Measurements from ENCODE around the gene MYH1. TPM values are rescaled to one million over a fixed set of nuclear protein-coding genes. Genes with fewer than 3 reads are reported as not detected.
"Not testable (repeated sequence)": the region's sequence is repeated elsewhere in the genome, so short reads cannot be mapped to it uniquely, and the experiment has no call there.

Gene MYH1
- not detected in 2 replicates for total RNA-seq

GRCh38 chr17:10518271-10519037 is at the start of gene MYH1:
MYH1 (minus strand) TSS chr17:10518542; CDS start chr17:10516642, 1,900 bp downstream.
- intact Hi-C loops (cut with micrococcal nuclease), result no loop called here
- no peak for DNase-seq
- no peaks in the 10 kb centered on the region for H3K27me3 Mint-ChIP-seq
- H3K4me3 Mint-ChIP-seq, result no peak within 1 kb of the TSS
- no peaks in the 10 kb centered on the region for H3K9me3 Mint-ChIP-seq
- H3K4me1 Mint-ChIP-seq, result no peaks in the 10 kb centered on the region
- no peak within 1 kb of the TSS for H3K27ac Mint-ChIP-seq
- H3K36me3 Mint-ChIP-seq (ENCODE audit: low read depth), result no peaks in the 10 kb centered on the region

DNA sequence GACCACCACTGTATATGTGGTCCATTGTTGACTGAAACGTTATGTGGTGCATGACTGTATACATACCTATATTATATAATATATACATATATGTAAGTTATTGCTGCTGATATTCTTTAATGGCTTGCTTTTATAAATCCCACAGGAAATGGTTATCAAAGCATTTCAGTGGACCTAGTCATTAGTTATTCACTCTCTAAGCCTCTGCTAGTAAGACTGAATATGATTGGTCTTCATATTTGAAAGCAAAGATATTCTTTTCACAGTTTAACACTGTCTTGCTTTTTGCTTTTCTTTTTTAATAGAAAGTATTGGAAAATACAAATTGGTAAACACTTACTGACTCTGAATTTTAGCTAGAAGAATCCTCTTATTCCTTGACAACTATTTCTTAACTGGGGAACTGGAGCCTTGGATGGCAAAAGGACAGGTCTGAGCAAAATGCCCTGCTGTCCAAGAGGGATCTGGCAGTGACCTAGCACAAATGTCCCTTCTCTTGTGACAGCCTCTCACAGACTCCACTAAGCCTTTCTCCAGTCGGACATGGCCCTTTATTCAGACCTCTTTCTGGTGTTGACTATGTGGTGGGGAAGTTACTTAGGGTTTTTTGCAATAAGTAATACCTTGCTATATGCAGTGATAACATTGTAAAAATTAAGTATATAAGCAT is 45.8 kb upstream of the MYH1 start:
- no peaks in the 10 kb centered on the region for H3K36me3 Mint-ChIP-seq (ENCODE audit: low read depth)
- H3K27ac Mint-ChIP-seq, result no peak overlapping the region
- no peaks in the 10 kb centered on the region for H3K4me1 Mint-ChIP-seq
- no peaks in the 10 kb centered on the region for H3K9me3 Mint-ChIP-seq
- DNase-seq, result no peak
- H3K4me3 Mint-ChIP-seq, result no peak overlapping the region
- intact Hi-C loops (cut with micrococcal nuclease), result no loop called here
- peaks cover 1% of the 10 kb centered on the region for H3K27me3 Mint-ChIP-seq

GRCh38 chr17:10558049-10558448 is 39.7 kb upstream of the MYH1 start:
- no peaks in the 10 kb centered on the region for H3K9me3 Mint-ChIP-seq
- no peaks in the 10 kb centered on the region for H3K27me3 Mint-ChIP-seq
- no peak for DNase-seq
- intact Hi-C loops (cut with micrococcal nuclease), result no loop called here
- no peaks in the 10 kb centered on the region for H3K36me3 Mint-ChIP-seq (ENCODE audit: low read depth)
- no peaks in the 10 kb centered on the region for H3K4me1 Mint-ChIP-seq
- no peak overlapping the region for H3K4me3 Mint-ChIP-seq
- H3K27ac Mint-ChIP-seq, result no peak overlapping the region

GRCh38 chr17:10557422-10557821 is 39.1 kb upstream of the MYH1 start:
- H3K9me3 Mint-ChIP-seq, result no peaks in the 10 kb centered on the region
- H3K36me3 Mint-ChIP-seq (ENCODE audit: low read depth), result no peaks in the 10 kb centered on the region
- no peak overlapping the region for H3K4me3 Mint-ChIP-seq
- H3K27me3 Mint-ChIP-seq, result no peaks in the 10 kb centered on the region
- no peak for DNase-seq
- H3K27ac Mint-ChIP-seq, result no peak overlapping the region
- H3K4me1 Mint-ChIP-seq, result no peaks in the 10 kb centered on the region
- intact Hi-C loops (cut with micrococcal nuclease), result no loop called here

GRCh38 chr17:10556301-10557005 is 38.1 kb upstream of the MYH1 start:
- H3K27ac Mint-ChIP-seq, result no peak overlapping the region
- no peaks in the 10 kb centered on the region for H3K9me3 Mint-ChIP-seq
- intact Hi-C loops (cut with micrococcal nuclease), result no loop called here
- no peak overlapping the region for H3K4me3 Mint-ChIP-seq
- no peaks in the 10 kb centered on the region for H3K4me1 Mint-ChIP-seq
- H3K27me3 Mint-ChIP-seq, result no peaks in the 10 kb centered on the region
- no peak for DNase-seq
- H3K36me3 Mint-ChIP-seq (ENCODE audit: low read depth), result no peaks in the 10 kb centered on the region

GRCh38 chr17:10550014-10550413 is 31.7 kb upstream of the MYH1 start:
- H3K9me3 Mint-ChIP-seq, result no peaks in the 10 kb centered on the region
- no peak overlapping the region for H3K27ac Mint-ChIP-seq
- no peak overlapping the region for H3K4me3 Mint-ChIP-seq
- no peaks in the 10 kb centered on the region for H3K4me1 Mint-ChIP-seq
- H3K36me3 Mint-ChIP-seq (ENCODE audit: low read depth), result no peaks in the 10 kb centered on the region
- intact Hi-C loops (cut with micrococcal nuclease), result no loop called here
- DNase-seq, result no peak
- H3K27me3 Mint-ChIP-seq, result peaks cover 2% of the 10 kb centered on the region

- Mint-ChIP-seq H3K36me3 (ENCODE audit: low read depth) (no peaks in the 10 kb centered on the region), H3K9me3 (no peaks in the 10 kb centered on the region), H3K4me1 (no peaks in the 10 kb centered on the region), H3K27me3 (peaks cover 2% of the 10 kb centered on the region), H3K27ac (no peak within 1 kb of the TSS), H3K4me3 (no peak within 1 kb of the TSS)
- intact Hi-C loops (cut with micrococcal nuclease), result no loop called here
- DNase-seq, result no peak
Measured at GRCh38 chr17:10549096-10549842, 30.9 kb upstream of the MYH1 start, which contains the start of gene MYH2. MYH2 (minus strand) TSS chr17:10549658; CDS start chr17:10547920, 1,738 bp downstream.

DNA sequence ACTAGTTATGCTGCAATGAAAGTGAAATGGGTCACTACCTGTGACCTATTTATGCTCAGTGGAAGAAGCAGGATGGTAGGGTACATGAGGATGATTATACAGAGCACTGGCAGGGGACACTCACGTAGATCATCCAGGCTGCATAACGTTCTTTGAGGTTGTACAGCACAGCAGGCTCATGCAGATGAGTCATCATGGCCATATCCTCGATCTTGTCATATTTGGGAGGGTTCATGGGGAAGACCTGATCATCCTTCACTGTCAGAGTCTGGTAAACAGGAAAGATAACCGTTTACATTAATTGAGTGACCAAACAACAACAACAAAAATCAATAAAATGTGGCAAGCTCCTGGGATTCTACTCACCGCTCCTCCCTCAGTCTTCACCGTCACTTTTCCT is 29.0 kb upstream of the MYH1 start:
- Mint-ChIP-seq H3K27ac (no peak overlapping the region), H3K4me3 (no peak overlapping the region), H3K36me3 (ENCODE audit: low read depth) (no peaks in the 10 kb centered on the region), H3K4me1 (no peaks in the 10 kb centered on the region), H3K27me3 (peaks cover 2% of the 10 kb centered on the region), H3K9me3 (no peaks in the 10 kb centered on the region)
- no peak for DNase-seq
- intact Hi-C loops (cut with micrococcal nuclease), result no loop called here

GRCh38 chr17:10543486-10543885 is 25.1 kb upstream of the MYH1 start:
- H3K9me3 Mint-ChIP-seq, result peaks cover 10% of the 10 kb centered on the region
- H3K4me1 Mint-ChIP-seq; DNase-seq; intact Hi-C loops (cut with micrococcal nuclease); H3K27me3 Mint-ChIP-seq; H3K36me3 Mint-ChIP-seq (ENCODE audit: low read depth); H3K4me3 Mint-ChIP-seq; H3K27ac Mint-ChIP-seq: not testable (repeated sequence)

GRCh38 chr17:10541179-10541578 is 22.8 kb upstream of the MYH1 start:
- H3K4me1 Mint-ChIP-seq; intact Hi-C loops (cut with micrococcal nuclease); DNase-seq; H3K4me3 Mint-ChIP-seq; H3K27me3 Mint-ChIP-seq; H3K36me3 Mint-ChIP-seq (ENCODE audit: low read depth); H3K27ac Mint-ChIP-seq: not testable (repeated sequence)
- peaks cover 10% of the 10 kb centered on the region for H3K9me3 Mint-ChIP-seq

DNA sequence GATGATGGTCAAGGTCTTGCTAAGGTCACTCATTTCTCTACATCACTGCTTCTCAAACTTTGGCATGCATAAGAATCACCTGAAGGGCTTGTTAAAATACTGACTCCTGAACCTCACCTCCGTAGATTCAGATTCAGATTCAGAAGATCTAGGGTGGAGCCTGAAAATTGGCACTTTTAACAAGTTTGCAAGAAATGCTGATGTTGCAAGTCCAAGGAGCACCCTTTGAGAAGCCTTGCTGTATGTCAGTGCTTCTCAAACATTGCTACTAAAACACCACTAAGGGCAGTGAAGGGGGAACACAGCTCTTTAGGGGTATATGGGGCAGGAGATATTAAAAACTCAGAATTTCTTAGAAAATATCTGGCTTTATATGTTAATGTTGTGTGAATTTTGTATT is 13.7 kb upstream of the MYH1 start:
- H3K9me3 Mint-ChIP-seq, result no peaks in the 10 kb centered on the region
- no peak overlapping the region for H3K27ac Mint-ChIP-seq
- intact Hi-C loops (cut with micrococcal nuclease), result no loop called here
- no peak overlapping the region for H3K4me3 Mint-ChIP-seq
- no peaks in the 10 kb centered on the region for H3K4me1 Mint-ChIP-seq
- H3K36me3 Mint-ChIP-seq (ENCODE audit: low read depth), result no peaks in the 10 kb centered on the region
- H3K27me3 Mint-ChIP-seq, result no peaks in the 10 kb centered on the region
- DNase-seq, result no peak

DNA sequence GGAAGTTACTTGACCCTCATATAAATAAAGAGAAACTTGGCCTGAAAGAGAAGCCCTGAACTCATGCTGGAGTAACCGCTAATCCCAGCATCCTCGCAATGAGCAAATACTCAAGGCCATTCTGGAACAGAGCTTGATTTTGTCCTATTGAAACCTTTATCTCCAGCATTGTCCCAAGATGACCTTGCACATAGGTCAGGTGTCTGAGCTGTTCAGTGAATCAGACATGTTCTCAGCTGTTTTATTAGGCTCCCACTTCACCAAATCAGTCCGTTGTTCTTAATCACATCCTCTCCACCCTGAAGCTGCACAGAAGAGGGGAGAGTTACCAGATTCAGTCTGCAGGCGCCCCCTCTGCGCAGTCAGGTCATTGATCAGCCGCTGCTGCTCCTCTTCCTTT is 9.1 kb upstream of the MYH1 start:
- Mint-ChIP-seq H3K27me3 (no peaks in the 10 kb centered on the region), H3K36me3 (ENCODE audit: low read depth) (no peaks in the 10 kb centered on the region), H3K9me3 (no peaks in the 10 kb centered on the region), H3K4me3 (no peak overlapping the region), H3K4me1 (no peaks in the 10 kb centered on the region), H3K27ac (no peak overlapping the region)
- intact Hi-C loops (cut with micrococcal nuclease), result no loop called here
- DNase-seq, result no peak

DNA sequence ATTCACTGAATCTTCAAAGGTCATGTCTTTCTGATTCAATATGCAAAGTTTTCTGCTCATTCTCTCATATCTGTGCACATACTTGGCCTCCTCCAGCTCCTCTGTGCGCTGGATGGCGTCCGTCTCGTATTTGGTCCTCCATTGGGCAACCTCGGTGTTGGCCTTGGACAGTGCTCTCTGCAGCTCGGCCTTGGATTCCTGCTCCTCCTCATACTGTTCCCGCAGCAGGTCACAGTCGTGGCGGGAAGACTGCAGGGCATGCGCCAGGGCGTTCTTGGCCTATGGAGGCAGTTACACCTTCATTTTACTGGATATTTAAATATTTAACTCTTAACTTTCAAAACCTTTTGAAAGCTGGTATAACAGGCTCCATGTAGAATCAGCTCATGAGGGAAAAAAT is 8.2 kb upstream of the MYH1 start:
- intact Hi-C loops (cut with micrococcal nuclease), result no loop called here
- no peak overlapping the region for H3K4me3 Mint-ChIP-seq
- no peak for DNase-seq
- no peaks in the 10 kb centered on the region for H3K4me1 Mint-ChIP-seq
- no peaks in the 10 kb centered on the region for H3K36me3 Mint-ChIP-seq (ENCODE audit: low read depth)
- H3K27me3 Mint-ChIP-seq, result no peaks in the 10 kb centered on the region
- no peak overlapping the region for H3K27ac Mint-ChIP-seq
- no peaks in the 10 kb centered on the region for H3K9me3 Mint-ChIP-seq

DNA sequence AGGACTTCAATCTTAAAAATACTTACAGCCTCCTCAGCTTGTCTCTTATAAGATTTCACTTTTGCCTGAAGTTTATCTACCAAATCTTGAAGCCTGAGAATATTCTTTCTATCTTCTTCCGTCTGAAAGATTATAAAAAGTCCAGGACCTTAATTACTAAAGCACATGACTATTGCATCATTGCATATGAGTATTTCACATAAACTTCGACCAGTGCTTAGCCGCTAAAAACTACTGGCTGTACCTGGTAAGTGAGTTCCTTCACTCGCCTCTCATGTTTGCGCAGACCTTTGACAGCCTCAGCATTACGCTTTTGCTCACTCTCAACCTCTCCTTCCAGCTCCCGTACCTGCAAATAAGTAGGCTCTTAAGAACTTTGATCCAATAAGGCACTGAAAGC is 4.7 kb upstream of the MYH1 start:
- no peak overlapping the region for H3K4me3 Mint-ChIP-seq
- no peaks in the 10 kb centered on the region for H3K4me1 Mint-ChIP-seq
- H3K27ac Mint-ChIP-seq, result no peak overlapping the region
- H3K36me3 Mint-ChIP-seq (ENCODE audit: low read depth), result no peaks in the 10 kb centered on the region
- intact Hi-C loops (cut with micrococcal nuclease), result no loop called here
- no peaks in the 10 kb centered on the region for H3K9me3 Mint-ChIP-seq
- no peaks in the 10 kb centered on the region for H3K27me3 Mint-ChIP-seq
- no peak for DNase-seq

All from activated CD4-positive, alpha-beta T cell treated with anti-CD3 and anti-CD28 coated beads, Interleukin-2, amount 10 ng/mL, durations not matched to agents 24 days and 14 days (primary cell).